HG03066 (cell line): Measurements from ENCODE around the gene NSMF.

Source experiments
- ATAC-seq: cut with Tn5 transposase; IDR thresholded peaks from one replicate; pipeline ENCODE4 v1.9.1; 2021; ENCODE audit warnings: low read depth; ENCODE audit not compliant: unreplicated experiment

Gene NSMF

DNA sequence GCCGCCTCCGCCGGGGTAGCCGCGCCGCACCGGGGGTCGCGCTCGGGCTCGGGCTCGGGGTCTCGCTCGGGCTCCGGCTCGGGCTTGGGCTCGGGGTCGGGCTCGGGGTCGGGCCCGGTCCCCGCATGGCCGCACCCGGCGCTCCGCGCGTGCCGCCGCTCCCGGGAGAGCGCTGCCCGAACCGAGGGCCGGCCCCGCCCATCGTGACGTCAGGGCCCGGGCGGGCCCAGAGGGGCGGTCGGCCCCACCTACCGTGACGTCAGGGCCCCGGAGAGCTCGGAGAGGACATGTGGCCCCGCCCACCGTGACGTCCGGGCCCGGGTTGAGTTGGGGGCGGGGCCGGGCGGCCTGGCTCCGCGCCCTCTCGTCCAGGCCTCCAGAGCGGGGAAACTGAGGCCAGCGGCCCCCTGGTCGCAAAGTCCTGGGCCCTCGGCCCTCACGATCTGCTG, at the start of gene NSMF:
TSS of gene NSMF (minus strand) at position 183 of the 449 bp plus-strand sequence. CDS start 232 bp downstream, outside the sequence.
- ATAC-seq = peak; percentile 58

DNA sequence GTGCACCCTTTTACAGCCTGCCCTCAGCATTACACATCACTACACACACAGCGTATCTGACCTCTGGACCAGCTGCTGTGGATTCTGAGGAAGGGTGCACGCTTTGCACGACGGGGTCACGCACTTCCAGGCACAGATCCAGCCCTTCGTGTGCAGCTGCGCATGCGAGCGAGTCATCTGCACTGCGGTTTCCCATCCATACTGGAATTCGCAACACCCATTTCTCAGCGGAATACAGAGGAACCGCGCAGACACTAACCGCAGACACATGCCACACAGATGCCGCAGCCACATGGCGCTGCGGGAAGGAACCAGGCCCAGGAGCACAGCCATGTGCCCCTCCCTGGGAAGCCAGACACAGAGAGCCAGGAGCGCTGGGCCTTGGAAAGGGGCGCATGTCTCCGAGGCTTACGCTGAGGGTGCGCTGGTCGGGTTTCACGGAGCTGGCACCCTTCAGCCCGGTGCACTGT, 47.6 kb upstream of the NSMF start:
- no peak for ATAC-seq

DNA sequence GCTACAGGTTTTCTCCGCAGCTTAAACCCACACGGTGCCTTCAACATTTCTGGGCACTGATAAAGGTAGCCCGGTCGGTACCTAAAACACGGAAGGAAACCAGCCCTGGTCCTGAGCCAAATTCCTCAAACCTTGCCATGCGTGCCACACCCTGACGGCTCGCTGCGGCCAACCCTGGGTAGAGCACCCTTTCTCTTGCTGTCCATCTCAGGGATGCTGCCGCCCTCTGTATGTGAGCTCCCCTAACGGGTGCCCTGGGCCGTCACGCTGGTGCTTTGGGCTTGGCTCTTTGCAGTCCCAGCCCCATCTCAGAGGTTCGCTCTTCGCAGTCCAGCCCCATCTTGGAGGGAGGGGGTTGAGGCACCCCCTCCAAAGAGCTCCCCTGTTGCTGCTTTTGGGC, 47.1 kb upstream of the NSMF start:
- ATAC-seq = no peak

- no peak for ATAC-seq
These were observed 46.4 kb upstream of the NSMF start for GRCh38 chr9:137505421-137506140.

- no peak for ATAC-seq
These were observed 45.3 kb upstream of the NSMF start for GRCh38 chr9:137504432-137504777.

- ATAC-seq = no peak
These were observed 43.1 kb upstream of the NSMF start for GRCh38 chr9:137502008-137502911.

DNA sequence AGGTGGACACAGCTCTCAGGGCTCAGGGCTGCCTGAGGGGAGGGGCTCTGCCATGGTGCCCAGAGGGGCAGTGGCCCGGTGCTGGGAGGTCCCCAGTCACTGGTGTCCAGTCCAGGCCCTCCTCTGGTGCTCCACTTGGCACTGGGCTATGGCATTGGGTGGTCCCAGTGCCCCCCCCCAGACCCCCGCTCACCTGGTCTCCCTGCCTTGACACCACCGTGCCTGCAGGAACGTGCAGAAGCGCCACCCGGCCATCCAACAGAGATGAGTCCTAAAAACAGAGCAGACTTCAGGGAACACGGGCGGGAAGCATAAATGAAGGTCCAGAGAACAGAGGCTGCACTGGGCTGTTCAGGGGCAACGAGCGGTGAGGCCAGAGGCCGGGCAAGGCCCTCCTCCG, 42.3 kb upstream of the NSMF start:
- ATAC-seq = no peak

DNA sequence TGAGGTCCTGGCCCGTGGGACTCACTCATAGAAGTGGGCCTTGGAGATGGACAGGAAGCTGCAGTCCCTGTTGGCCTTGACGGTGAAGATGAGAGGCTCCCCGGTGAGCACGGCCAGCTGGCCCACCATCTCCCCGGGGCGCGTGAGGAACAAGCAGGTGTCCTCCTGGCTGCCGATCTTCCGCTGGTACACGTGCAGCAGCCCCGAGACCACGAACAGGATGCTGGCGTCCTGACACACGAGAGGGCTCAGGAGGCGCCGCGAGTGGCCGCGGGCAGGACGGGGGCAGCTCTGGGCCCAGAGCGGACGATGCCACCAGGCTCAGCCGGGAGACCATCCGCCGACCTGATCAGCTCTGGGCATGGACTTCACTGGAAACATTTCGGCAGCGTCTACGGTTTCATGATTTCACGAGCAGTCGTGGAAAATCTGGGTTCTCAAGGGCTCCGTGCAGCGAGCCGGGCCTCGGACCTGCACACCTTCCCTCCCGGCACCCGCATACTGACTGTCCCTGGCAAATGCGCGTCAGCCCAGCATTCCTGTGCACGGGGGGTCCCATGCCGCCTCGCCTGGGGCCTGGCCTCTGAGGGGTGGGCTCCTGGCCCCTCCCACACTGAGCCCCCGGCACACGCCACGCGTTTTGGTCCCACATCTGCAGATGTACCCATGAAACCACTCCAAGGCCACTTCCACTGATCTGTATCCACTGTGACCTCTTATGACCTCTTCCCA, 41.7 kb upstream of the NSMF start:
- ATAC-seq = no peak

GRCh38 chr9:137499858-137500661, 40.9 kb upstream of the NSMF start:
- ATAC-seq = no peak

GRCh38 chr9:137499416-137499815, 40.3 kb upstream of the NSMF start:
- ATAC-seq = no peak

DNA sequence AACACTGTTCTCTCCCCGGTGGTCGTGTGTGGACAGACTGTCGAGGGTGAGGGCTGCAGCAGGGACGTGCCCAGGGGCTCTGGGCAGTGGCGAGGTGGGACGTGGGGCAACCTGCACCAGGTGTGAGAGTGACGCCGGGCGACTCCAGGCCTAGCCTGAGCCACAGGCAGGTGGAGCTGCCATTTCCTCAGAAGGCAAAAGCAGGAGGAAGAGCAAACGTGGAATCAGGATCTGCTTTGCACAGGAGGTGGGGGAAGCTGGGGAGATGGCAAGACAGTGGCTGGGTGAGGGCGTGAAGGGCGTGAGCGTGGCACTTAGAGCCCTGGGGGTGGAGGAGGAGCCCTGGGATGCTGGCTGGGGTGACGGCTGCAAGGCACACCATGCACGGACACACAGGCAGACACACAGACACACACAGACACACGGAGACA, 39.6 kb upstream of the NSMF start:
- ATAC-seq = no peak

GRCh38 chr9:137497921-137498719, 39.0 kb upstream of the NSMF start:
- ATAC-seq = no peak

- no peak for ATAC-seq
These were observed 37.7 kb upstream of the NSMF start for GRCh38 chr9:137496601-137497375.

- ATAC-seq = no peak
These were observed 35.6 kb upstream of the NSMF start for GRCh38 chr9:137494550-137495351.

GRCh38 chr9:137494104-137494544, 35.0 kb upstream of the NSMF start:
- ATAC-seq = no peak

DNA sequence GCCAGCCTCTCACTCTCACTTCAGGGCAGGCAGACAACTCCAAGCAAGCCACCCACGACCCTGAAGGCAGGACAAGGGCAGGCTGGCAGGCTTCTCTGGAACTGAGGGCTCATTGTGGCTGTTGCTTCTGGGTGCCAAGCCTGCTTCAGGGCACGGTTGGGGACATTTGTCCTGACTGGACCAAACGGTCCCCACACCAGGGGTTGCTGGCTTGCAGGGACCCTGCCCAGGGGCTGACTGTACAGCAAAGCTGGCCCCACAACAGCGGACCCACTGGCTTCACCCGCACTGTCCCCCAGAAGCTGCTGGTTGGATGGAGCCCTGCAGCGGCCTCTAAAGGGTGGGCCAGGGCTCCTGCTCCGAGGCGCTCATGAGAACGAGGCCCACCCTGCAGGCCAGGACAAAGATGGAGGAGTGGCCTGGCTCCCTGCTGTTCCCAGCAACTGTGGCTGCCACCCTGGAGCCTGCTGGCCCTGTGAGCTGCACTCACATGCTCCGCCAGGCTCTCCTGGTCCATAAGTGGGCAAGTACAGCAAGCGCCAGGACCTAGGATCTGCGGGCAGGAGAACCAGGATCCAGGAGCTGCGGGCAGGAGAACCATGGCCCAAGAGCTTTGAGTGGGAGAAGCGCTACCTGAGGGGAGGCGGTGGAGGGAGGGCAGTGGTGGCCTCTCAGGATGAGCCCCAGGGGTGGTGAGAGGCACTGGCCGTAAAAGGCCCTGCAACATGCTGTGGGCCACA, 34.4 kb upstream of the NSMF start:
- ATAC-seq = no peak
